T-helper 9 cell (primary cell): ENCODE measurements around the gene IMMP2L.

Source experiments
- DNase-seq: peaks from one replicate; pipeline ENCODE4 v3.0.0-alpha.2; 2020

IMMP2L gene

GRCh38 chr7:111012799-111013675, 549.3 kb downstream of the IMMP2L start:
- DNase-seq, result no peak

GRCh38 chr7:111012149-111012548, 550.1 kb downstream of the IMMP2L start:
- no peak for DNase-seq

GRCh38 chr7:111011520-111011919, 550.8 kb downstream of the IMMP2L start:
- no peak for DNase-seq

DNA sequence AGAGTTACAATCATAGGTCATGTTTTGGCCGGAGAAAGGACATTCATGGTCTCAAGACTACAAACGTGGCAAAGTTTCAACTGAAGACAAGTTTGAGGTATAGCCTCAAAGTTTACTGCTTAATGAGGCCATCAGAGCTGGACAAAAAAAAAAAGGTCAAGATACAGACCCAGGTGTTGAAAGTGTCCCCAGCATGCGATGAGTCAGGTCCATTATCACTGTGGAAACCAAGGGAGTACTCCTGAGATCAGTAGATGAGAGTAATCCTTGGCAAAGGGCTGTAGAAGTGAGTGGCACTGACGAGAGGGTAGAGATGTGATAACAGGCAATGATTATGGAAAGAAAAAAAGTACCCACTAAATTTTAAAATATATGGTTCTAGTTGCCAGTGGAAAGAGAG, 551.5 kb downstream of the IMMP2L start:
- no peak for DNase-seq

DNA sequence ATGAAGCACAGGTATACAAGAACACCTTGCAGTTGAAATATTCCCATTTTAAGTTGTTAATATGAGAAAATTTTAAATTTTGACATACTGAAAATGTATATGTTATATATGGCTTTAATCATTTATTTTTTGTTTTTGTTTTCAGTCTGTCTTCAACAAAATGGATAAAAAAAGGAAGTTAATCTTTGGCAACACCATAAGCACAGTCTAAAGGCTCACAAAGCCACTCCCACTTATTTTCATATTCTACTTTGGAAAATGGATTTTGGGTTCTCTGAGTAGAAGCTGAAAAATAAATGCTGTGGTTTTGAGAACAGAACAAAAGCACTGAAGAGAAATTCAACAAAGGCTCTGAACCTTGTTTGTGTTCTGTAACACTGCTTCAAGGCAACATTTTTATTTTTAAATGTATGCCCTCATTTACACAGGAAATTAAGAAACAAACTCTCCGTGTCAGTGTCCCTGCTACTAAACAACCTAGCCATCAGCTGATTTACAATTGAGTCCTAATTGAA, 552.7 kb downstream of the IMMP2L start:
- DNase-seq, result no peak

DNA sequence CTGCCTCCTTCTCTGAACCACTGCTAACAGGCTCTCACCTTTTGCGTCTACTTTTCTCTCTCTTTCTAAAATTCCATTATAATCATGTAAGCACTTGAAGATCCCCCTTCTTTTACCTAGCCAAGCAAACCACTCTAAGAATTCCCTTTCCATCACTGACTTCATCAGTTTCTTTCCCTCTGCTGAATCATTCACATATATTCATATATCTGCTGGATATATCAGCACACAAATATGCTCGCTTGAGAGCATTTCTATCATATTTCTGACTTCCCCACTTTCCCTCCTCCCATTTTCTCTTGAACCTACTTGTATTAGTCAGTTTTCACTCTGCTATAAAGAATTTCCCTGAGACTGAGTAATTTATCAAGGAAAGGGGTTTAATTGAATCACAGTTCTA, 555.6 kb downstream of the IMMP2L start:
- DNase-seq, result no peak

DNA sequence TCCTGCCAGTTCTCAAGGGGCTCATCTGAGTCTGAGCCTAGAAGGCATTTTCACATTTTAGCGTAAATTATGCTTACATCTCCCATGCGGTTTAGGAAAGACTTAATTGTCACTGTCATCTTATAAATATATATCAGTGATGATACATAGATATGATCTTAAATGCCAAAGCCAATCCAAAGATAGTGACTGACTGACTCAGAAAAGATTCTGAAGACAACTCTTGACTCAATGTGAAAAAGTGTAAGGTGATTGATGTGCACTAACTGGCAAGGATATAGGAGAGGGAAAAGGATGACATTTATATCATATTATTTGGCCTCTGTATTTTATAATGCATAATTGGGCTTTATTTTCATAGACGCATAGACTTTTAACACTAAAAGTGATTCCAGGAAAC, 556.3 kb downstream of the IMMP2L start:
- no peak for DNase-seq

DNA sequence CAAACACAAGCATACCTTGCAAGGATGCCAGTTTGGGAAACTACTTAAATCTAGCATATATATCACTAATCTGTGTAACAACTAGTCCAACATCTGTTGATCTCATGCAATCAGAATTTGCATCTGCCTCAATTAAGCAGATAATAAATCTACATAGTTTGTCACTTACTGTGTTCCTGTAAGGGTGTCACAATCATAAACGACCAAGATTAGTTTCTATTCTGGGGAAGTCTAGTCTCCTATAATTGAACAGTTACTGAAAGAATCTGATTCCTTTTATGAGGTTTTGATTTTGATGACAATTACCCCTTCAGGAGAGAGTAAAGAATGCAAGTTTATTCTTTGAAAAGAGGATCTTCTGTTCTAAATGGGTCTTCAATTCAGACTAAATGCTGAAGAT, 556.8 kb downstream of the IMMP2L start:
- DNase-seq, result no peak

- DNase-seq, result no peak
Measured at GRCh38 chr7:111004310-111004901, 557.9 kb downstream of the IMMP2L start.

DNA sequence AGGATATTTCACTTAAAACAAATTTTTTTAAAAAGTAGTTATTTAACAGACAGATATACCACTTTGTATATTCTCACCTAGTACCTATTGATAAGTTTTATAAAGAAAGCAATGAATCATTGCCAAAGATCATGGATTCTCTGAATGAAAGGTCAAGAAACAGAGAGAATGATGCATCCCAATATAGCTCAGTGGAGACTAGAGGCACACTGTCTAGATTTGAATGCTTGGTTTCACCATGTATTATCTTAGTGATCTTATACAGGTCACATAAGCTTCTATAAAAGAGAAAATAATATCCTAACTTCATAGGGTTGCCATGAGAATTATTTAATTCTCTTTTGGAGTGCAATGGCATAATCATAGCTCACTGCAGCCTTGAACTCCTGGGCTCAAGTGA, 558.4 kb downstream of the IMMP2L start:
- no peak for DNase-seq

GRCh38 chr7:110994028-110994967, 568.0 kb downstream of the IMMP2L start:
- no peak for DNase-seq

- DNase-seq, result no peak
Measured at GRCh38 chr7:110988890-110989501, 573.3 kb downstream of the IMMP2L start.

DNA sequence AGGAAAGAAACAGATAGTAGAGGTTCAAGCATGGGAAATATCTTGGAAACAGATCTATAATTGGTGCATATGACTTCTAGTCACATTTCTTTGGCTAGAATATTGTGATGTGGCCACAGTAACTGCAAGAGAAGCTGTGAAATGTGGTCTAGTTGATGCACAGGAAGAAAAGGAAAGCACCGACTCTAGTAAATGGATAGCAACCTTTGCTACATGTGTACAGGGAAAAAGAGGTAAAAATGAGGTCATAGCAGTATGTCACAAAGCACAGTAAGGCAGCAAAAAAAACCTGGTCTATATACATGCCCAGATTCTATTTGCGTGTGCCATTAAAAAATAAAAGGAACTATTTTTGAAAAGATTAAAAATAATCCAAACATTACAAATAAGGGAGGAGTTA, 573.9 kb downstream of the IMMP2L start:
- DNase-seq, result no peak

DNA sequence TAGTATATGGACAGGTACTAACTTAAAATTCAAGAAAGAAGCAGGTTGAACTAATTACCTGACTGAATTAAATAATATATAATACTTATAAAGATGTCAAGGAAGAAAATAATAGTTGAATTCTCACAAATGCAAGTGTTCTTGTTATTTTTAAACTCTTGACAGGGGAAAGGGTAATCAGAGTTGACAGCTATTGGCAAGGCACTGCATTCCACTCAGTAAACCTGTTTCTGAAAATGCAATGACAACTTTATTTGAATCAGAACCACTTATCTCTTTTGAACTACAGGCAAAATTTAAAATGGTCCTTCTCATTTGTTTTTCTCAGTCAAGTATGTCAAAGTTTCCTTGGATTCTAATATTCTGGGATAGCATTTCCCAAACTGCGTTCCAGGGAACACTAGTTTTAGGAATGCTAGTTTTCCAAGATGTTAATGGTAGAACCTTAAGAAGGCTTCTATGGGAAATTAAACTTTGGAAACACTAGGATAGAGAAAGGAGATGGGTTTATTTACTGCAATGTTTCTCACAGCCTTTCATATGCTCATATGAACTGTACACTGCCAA, 575.1 kb downstream of the IMMP2L start:
- DNase-seq, result no peak

GRCh38 chr7:110983822-110984456, 578.4 kb downstream of the IMMP2L start:
- no peak for DNase-seq

GRCh38 chr7:110977127-110977737, 585.1 kb downstream of the IMMP2L start:
- no peak for DNase-seq

DNA sequence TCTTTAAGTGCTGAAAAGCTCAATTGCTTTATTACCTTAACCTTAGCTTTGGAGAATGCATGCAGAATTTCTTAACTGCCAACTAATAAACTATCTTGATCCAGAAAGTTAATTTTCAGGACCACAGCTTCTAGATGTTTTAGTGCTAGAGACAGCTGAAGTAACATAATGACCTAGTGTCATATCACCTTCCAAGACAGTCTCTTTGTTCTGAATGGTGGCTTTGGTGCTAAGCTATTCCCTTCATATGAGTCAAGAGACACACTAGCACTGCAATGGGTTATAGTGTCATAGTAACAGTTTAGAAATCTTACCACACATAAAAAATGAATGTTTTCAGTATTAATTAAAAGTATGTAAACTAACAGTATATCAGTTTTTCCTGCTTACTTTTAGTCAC, 586.8 kb downstream of the IMMP2L start:
- no peak for DNase-seq

- no peak for DNase-seq
Measured at GRCh38 chr7:110974441-110974840, 587.9 kb downstream of the IMMP2L start.

DNA sequence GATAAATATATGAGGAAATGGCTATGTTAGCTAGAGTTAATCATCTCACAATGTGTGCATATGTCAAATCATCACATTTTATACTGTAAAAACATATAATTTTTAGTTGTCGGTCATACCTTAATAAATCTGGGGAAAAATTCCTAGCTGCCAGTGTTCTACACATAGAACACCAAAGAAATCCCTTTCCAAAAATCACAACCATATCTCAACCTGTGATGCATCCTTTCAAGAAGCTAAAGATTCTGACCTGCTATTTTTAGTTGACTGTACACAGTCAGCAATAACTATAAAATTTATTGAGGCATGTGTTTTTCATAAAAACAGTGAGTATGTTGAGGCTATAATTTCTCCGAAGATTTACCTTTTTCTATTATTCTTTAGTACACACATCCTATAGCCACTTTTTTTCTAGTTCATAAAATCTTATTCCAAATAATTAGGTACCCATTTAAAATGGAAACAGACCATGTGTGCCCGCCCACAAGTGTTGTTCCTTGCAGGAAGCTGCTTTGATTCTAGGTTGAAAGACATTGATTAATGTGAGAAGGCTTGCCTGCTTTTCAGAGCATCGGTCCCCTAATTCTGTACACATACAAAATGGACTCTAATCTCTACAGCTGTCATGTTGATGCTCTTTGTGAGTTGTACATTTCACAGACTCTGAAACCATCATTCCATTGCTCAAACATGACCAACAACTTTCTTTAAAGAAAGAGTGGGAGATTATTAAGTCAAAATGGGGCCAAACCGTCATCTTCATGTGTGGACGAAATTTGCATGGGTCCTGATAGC, 588.9 kb downstream of the IMMP2L start:
- DNase-seq, result no peak

DNA sequence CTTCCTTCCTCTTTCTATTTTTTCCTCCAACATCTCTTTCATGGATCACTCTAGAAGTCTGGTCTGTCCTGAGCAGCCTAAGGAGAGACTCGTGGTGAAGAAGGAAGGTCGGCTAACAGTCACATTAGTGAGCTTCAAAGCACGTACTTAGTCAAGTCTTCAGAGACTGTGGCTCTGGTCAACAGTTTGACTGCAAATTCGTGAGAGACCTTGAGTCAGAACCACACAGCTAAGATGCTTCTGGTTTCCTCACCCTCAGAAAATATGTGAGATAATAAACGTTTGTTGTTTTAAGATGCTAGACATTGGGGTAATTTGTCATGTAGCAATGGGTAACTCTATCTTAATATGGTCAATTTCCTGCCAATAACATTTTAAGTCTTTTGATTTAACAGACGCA, 597.5 kb downstream of the IMMP2L start:
- DNase-seq, result no peak
